ENCODE measurements around the gene DCAF11. TPM values are rescaled to one million over a fixed set of nuclear protein-coding genes. Genes with fewer than 3 reads are reported as not detected.

The DCAF11 gene
- total RNA-seq, 1 donor from 2014 or later = 30.7 TPM

GRCh38 chr14:24074625-24075484 is 39.7 kb upstream of the DCAF11 start:
- no peak overlapping the region for H3K27ac Mint-ChIP-seq (ENCODE audit: unreplicated experiment)
- H3K9me3 Mint-ChIP-seq (ENCODE audit: low read depth) = no peaks in the 10 kb centered on the region
- no peaks in the 10 kb centered on the region for H3K4me1 Mint-ChIP-seq (ENCODE audit: low read depth)
- TF ChIP-seq, protein P1, sequence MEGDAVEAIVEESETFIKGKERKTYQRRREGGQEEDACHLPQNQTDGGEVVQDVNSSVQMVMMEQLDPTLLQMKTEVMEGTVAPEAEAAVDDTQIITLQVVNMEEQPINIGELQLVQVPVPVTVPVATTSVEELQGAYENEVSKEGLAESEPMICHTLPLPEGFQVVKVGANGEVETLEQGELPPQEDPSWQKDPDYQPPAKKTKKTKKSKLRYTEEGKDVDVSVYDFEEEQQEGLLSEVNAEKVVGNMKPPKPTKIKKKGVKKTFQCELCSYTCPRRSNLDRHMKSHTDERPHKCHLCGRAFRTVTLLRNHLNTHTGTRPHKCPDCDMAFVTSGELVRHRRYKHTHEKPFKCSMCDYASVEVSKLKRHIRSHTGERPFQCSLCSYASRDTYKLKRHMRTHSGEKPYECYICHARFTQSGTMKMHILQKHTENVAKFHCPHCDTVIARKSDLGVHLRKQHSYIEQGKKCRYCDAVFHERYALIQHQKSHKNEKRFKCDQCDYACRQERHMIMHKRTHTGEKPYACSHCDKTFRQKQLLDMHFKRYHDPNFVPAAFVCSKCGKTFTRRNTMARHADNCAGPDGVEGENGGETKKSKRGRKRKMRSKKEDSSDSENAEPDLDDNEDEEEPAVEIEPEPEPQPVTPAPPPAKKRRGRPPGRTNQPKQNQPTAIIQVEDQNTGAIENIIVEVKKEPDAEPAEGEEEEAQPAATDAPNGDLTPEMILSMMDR (IDR thresholded peaks at IDR 0.05) = no peak
- no peak overlapping the region for H3K4me3 Mint-ChIP-seq (ENCODE audit: unreplicated experiment)
- no peak for DNase-seq (ENCODE audit: low spot score)
- peaks cover 29% of the 10 kb centered on the region for H3K27me3 Mint-ChIP-seq (ENCODE audit: low read depth)
- no peaks in the 10 kb centered on the region for H3K36me3 Mint-ChIP-seq (ENCODE audit: low read depth)

GRCh38 chr14:24075485-24076301 is 38.9 kb upstream of the DCAF11 start:
- Mint-ChIP-seq H3K4me3 (ENCODE audit: unreplicated experiment) (no peak overlapping the region), H3K27ac (ENCODE audit: unreplicated experiment) (no peak overlapping the region), H3K9me3 (ENCODE audit: low read depth) (no peaks in the 10 kb centered on the region), H3K4me1 (ENCODE audit: low read depth) (peaks cover 1% of the 10 kb centered on the region), H3K36me3 (ENCODE audit: low read depth) (no peaks in the 10 kb centered on the region), H3K27me3 (ENCODE audit: low read depth) (peaks cover 28% of the 10 kb centered on the region)
- DNase-seq (ENCODE audit: low spot score) = no peak
- TF ChIP-seq, protein P1 (IDR thresholded peaks at IDR 0.05) = no peak

- Mint-ChIP-seq H3K27ac (ENCODE audit: unreplicated experiment) (no peak overlapping the region), H3K36me3 (ENCODE audit: low read depth) (no peaks in the 10 kb centered on the region), H3K9me3 (ENCODE audit: low read depth) (no peaks in the 10 kb centered on the region), H3K27me3 (ENCODE audit: low read depth) (peaks cover 25% of the 10 kb centered on the region), H3K4me1 (ENCODE audit: low read depth) (peaks cover 4% of the 10 kb centered on the region), H3K4me3 (ENCODE audit: unreplicated experiment) (no peak overlapping the region)
- TF ChIP-seq, protein P1 (IDR thresholded peaks at IDR 0.05) = no peak
- DNase-seq (ENCODE audit: low spot score) = no peak
Measured at GRCh38 chr14:24076302-24076601, 38.3 kb upstream of the DCAF11 start.

DNA sequence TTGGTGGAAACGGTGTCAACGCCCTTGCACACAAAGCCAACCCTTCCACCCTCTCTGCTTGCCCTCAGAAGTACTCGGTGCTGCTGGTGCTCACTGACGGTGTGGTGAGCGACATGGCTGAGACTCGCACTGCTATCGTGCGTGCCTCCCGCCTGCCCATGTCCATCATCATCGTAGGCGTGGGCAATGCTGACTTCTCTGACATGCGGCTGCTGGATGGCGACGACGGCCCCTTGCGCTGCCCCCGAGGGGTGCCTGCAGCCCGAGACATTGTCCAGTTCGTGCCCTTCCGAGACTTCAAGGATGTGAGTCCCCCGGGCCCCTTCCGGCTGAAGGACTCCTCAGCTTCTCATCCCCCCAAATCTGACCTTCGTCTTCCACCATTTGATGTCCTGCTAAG is 37.5 kb upstream of the DCAF11 start:
- H3K27me3 Mint-ChIP-seq (ENCODE audit: low read depth) = peaks cover 28% of the 10 kb centered on the region
- no peak for DNase-seq (ENCODE audit: low spot score)
- TF ChIP-seq, protein P1 (IDR thresholded peaks at IDR 0.05) = no peak
- H3K27ac Mint-ChIP-seq (ENCODE audit: unreplicated experiment) = no peak overlapping the region
- no peaks in the 10 kb centered on the region for H3K9me3 Mint-ChIP-seq (ENCODE audit: low read depth)
- H3K4me3 Mint-ChIP-seq (ENCODE audit: unreplicated experiment) = no peak overlapping the region
- peaks cover 7% of the 10 kb centered on the region for H3K4me1 Mint-ChIP-seq (ENCODE audit: low read depth)
- no peaks in the 10 kb centered on the region for H3K36me3 Mint-ChIP-seq (ENCODE audit: low read depth)

GRCh38 chr14:24078146-24078545 is 36.4 kb upstream of the DCAF11 start:
- no peaks in the 10 kb centered on the region for H3K9me3 Mint-ChIP-seq (ENCODE audit: low read depth)
- peaks cover 34% of the 10 kb centered on the region for H3K27me3 Mint-ChIP-seq (ENCODE audit: low read depth)
- H3K4me1 Mint-ChIP-seq (ENCODE audit: low read depth) = peaks cover 8% of the 10 kb centered on the region
- no peaks in the 10 kb centered on the region for H3K36me3 Mint-ChIP-seq (ENCODE audit: low read depth)
- no peak for DNase-seq (ENCODE audit: low spot score)
- H3K4me3 Mint-ChIP-seq (ENCODE audit: unreplicated experiment) = no peak overlapping the region
- no peak overlapping the region for H3K27ac Mint-ChIP-seq (ENCODE audit: unreplicated experiment)
- TF ChIP-seq, protein P1 (IDR thresholded peaks at IDR 0.05) = no peak

Data from chondrocyte (in vitro differentiated cells).